ENCODE data around the gene HIPK4.

Gene HIPK4

DNA sequence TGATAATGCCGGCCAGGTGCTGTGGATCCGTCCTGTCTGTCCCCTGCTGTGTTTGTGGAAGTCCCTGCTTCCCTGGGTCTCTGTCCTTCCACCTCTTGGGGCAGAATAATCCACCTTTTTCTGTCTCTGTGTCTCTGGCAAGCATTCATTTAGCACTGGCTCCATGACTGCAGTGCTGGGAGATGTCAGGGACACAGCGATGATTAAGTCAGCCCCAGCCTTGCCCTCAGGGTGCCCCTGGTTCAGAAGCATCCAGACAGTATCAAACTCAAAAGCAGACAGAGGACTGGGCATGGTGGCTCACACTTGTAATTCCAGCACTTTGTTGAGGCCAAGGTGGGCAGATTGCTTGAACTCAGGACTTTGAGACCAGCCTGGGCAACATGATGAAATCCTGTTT lies 1.5 kb downstream of the HIPK4 start:
- no peak overlapping the region for H3K4me3 ChIP-seq (ENCODE audit: low read depth, low read length)
- TF ChIP-seq MYC (IDR thresholded peaks at IDR 0.05; ENCODE audit: low read depth, low read length) (no peak), POLR2A (IDR thresholded peaks at IDR 0.05; ENCODE audit: extremely low read depth, insufficient read length) (no peak), CTCF (IDR thresholded peaks at IDR 0.05; ENCODE audit: low read depth, low read length) (no peak)
- TF ChIP-seq, protein P1, sequence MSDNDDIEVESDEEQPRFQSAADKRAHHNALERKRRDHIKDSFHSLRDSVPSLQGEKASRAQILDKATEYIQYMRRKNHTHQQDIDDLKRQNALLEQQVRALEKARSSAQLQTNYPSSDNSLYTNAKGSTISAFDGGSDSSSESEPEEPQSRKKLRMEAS (IDR thresholded peaks at IDR 0.05; ENCODE audit: low read depth, low read length): no peak

DNA sequence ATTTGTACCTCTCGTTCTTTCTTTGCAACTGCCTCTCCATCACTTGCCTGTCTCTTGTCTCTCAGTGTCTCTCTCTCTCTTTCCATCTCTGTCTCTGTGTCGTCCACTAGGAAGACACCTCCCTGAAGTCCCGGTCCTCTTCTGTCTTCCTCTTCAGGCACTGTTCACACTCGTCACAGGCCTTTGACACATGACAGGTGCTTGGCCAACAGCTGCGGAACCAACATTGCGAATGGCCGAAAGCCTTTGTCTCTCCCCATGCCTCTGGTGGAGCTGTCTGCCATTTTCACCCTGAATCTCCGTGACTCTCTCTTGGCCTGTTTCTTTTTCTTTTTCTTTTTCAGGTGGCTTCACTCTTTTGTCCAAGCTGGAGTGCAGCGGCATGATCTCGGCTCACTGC lies 2.8 kb downstream of the HIPK4 start:
- TF ChIP-seq CTCF (IDR thresholded peaks at IDR 0.05; ENCODE audit: low read depth, low read length) (no peak), POLR2A (IDR thresholded peaks at IDR 0.05; ENCODE audit: extremely low read depth, insufficient read length) (no peak)
- no peak for DNase-seq (ENCODE audit: low read depth)
- no peak overlapping the region for H3K4me3 ChIP-seq (ENCODE audit: low read depth, low read length)

More for the DNA sequence above, 1.5 kb downstream of the HIPK4 start:
- no peak for DNase-seq (ENCODE audit: low read depth)

GRCh38 chr19:40383668-40384248 lies 6.2 kb downstream of the HIPK4 start:
- no peak overlapping the region for H3K4me3 ChIP-seq (ENCODE audit: low read depth, low read length)
- TF ChIP-seq, protein P1 (IDR thresholded peaks at IDR 0.05; ENCODE audit: low read depth, low read length): no peak
- TF ChIP-seq CTCF (IDR thresholded peaks at IDR 0.05; ENCODE audit: low read depth, low read length) (no peak), MYC (IDR thresholded peaks at IDR 0.05; ENCODE audit: low read depth, low read length) (no peak), POLR2A (IDR thresholded peaks at IDR 0.05; ENCODE audit: extremely low read depth, insufficient read length) (no peak)
- DNase-seq (ENCODE audit: low read depth): no peak

DNA sequence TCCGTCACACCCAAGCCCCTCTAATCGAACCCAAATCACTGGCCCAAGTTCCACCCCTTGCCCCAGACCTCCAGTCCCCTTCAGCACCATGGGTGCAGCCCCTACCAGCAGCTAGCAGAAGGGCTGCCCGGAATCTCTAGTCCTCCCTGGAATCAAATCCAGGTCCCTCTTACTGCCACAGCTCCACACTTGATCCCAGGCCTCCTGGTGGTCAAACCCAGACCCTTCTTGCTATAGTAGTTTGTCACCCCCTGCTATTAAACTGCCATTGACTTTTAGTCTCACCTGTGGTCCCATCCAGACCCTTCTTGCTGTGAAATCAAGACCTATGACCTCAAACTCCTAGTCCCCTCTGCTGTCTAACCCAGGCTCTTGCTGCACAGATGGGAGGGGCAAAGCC lies 8.7 kb downstream of the HIPK4 start:
- TF ChIP-seq, protein P1 (IDR thresholded peaks at IDR 0.05; ENCODE audit: low read depth, low read length): no peak
- TF ChIP-seq CTCF (IDR thresholded peaks at IDR 0.05; ENCODE audit: low read depth, low read length) (no peak), POLR2A (IDR thresholded peaks at IDR 0.05; ENCODE audit: extremely low read depth, insufficient read length) (no peak), MYC (IDR thresholded peaks at IDR 0.05; ENCODE audit: low read depth, low read length) (no peak)
- no peak overlapping the region for H3K4me3 ChIP-seq (ENCODE audit: low read depth, low read length)
- no peak for DNase-seq (ENCODE audit: low read depth)

DNA sequence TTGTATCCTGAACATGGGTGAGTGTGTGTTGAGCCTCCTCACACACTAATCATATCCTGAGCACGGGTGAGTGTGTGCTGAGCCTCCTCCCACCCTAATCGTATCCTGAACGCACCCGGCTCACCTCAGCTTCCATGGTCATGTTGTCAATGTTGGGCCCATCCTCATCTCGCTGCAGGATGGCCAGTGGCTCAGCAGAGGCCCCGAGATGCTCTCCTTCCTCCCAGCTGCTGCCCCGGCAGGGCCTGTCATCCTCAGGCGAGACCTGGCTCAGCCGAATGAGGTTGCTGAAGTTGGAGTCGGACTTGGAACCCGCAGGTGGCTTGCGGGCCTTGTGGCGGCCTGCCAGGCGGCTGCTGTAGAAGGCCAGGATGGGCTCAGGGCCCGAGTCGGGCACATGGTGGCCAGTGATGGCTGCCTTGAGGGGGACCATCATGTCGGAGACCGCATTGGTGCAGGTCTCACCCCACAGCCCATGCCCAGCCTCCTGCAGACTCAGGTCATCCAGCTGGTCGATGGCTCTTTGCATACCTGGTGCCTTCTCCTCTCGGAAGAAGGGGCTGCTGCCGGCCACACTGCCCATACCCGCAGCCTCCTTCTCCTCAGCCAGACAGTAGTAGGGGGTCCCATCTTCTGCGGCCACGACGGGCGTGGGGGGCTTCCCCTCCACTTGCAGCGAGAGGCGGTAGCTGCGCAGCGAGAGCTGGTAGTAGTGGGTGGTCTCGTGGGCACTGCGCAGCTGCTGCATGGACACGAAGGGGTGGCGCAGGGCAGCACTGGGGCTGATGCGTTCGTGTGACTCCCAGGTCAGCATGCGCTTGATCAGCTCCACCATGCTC lies 9.6 kb downstream of the HIPK4 start:
- DNase-seq (ENCODE audit: low read depth): no peak
- no peak overlapping the region for H3K4me3 ChIP-seq (ENCODE audit: low read depth, low read length)
- TF ChIP-seq CTCF (IDR thresholded peaks at IDR 0.05; ENCODE audit: low read depth, low read length): no peak
- TF ChIP-seq, protein P1 (IDR thresholded peaks at IDR 0.05; ENCODE audit: low read depth, low read length): no peak
- TF ChIP-seq MYC (IDR thresholded peaks at IDR 0.05; ENCODE audit: low read depth, low read length): no peak
- no peak for TF ChIP-seq POLR2A (IDR thresholded peaks at IDR 0.05; ENCODE audit: extremely low read depth, insufficient read length)
